Measurements from ENCODE around the gene SLC24A4.

- TF ChIP-seq, protein P1, sequence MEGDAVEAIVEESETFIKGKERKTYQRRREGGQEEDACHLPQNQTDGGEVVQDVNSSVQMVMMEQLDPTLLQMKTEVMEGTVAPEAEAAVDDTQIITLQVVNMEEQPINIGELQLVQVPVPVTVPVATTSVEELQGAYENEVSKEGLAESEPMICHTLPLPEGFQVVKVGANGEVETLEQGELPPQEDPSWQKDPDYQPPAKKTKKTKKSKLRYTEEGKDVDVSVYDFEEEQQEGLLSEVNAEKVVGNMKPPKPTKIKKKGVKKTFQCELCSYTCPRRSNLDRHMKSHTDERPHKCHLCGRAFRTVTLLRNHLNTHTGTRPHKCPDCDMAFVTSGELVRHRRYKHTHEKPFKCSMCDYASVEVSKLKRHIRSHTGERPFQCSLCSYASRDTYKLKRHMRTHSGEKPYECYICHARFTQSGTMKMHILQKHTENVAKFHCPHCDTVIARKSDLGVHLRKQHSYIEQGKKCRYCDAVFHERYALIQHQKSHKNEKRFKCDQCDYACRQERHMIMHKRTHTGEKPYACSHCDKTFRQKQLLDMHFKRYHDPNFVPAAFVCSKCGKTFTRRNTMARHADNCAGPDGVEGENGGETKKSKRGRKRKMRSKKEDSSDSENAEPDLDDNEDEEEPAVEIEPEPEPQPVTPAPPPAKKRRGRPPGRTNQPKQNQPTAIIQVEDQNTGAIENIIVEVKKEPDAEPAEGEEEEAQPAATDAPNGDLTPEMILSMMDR (IDR thresholded peaks at IDR 0.05), result no peak
- TF ChIP-seq POLR2A (IDR thresholded peaks at IDR 0.05) (no peak), EP300 (IDR thresholded peaks at IDR 0.05) (no peak)
These were observed 63.7 kb downstream of the SLC24A4 start for GRCh38 chr14:92386637-92387036.
